SK-N-SH treated with all-trans-retinoic acid at 6 μM for 48 hours (cell line): ENCODE data around the gene ZFYVE28.

Experiments used
- ARNTL ChIP-seq: fragments of 450-650 bp; formaldehyde crosslinking; IDR thresholded peaks from 2 replicates; pipeline ENCODE4 v1.5.0; 2020; ENCODE audit warnings: low read depth, mild to moderate bottlenecking, moderate library complexity, borderline replicate concordance
- BACH2 ChIP-seq: fragments of 250-450 bp; sonication (Bioruptor Pico); IDR thresholded peaks from 2 replicates; pipeline ENCODE4 v1.9.0; 2021; ENCODE audit warnings: mild to moderate bottlenecking, borderline replicate concordance
- CSDC2 ChIP-seq: fragments of 250-450 bp; sonication (Bioruptor Pico); IDR thresholded peaks from 2 replicates; pipeline ENCODE4 v1.5.0; 2020; ENCODE audit warnings: mild to moderate bottlenecking, moderate library complexity
- ISL1 ChIP-seq: fragments of 250-450 bp; sonication (Bioruptor Pico); IDR thresholded peaks from 2 replicates; pipeline ENCODE4 v2.1.2; 2022; ENCODE audit warnings: mild to moderate bottlenecking, moderate library complexity
- SNAI2 ChIP-seq: fragments of 250-450 bp; sonication (Bioruptor Pico); IDR thresholded peaks from 2 replicates; pipeline ENCODE4 v1.5.0; 2020; ENCODE audit warnings: mild to moderate bottlenecking, moderate library complexity
- TOX ChIP-seq: fragments of 250-450 bp; sonication (Bioruptor Pico); IDR thresholded peaks from 2 replicates; pipeline ENCODE4 v1.8.0; 2021; ENCODE audit warnings: mild to moderate bottlenecking, moderate library complexity, borderline replicate concordance
- ZFP3 ChIP-seq: fragments of 250-450 bp; sonication (Bioruptor Pico); IDR thresholded peaks from 2 replicates; pipeline ENCODE4 v1.5.0; 2020; ENCODE audit warnings: mild to moderate bottlenecking, moderate library complexity
- ZFP30 ChIP-seq: fragments of 450-650 bp; formaldehyde crosslinking; IDR thresholded peaks from 2 replicates; pipeline ENCODE4 v1.5.0; 2022; ENCODE audit warnings: mild to moderate bottlenecking, moderate library complexity
- ZNF70 ChIP-seq: fragments of 450-650 bp; formaldehyde crosslinking; IDR thresholded peaks from 2 replicates; pipeline ENCODE4 v1.5.0; 2020; ENCODE audit warnings: mild to moderate bottlenecking, moderate library complexity
- ZNF8 ChIP-seq: fragments of 450-650 bp; formaldehyde crosslinking; IDR thresholded peaks from 2 replicates; pipeline ENCODE4 v1.5.0; 2020; ENCODE audit warnings: mild to moderate bottlenecking, moderate library complexity
- TF ChIP-seq, protein P1 (sequence below): fragments of 250-450 bp; sonication (Bioruptor Pico); IDR thresholded peaks from 2 replicates; pipeline ENCODE4 v1.5.1; 2021; ENCODE audit warnings: mild to moderate bottlenecking, moderate library complexity
- TF ChIP-seq, protein P2 (sequence below): fragments of 250-450 bp; sonication (Bioruptor Pico); IDR thresholded peaks from 2 replicates; pipeline ENCODE4 v1.8.0; 2021; ENCODE audit warnings: low read depth, mild to moderate bottlenecking, moderate library complexity, borderline replicate concordance
- TF ChIP-seq, protein P3 (sequence below): fragments of 250-450 bp; sonication (Bioruptor Pico); IDR thresholded peaks from 2 replicates; pipeline ENCODE4 v1.8.0; 2020; ENCODE audit warnings: mild to moderate bottlenecking, moderate library complexity, borderline replicate concordance

Gene ZFYVE28

DNA sequence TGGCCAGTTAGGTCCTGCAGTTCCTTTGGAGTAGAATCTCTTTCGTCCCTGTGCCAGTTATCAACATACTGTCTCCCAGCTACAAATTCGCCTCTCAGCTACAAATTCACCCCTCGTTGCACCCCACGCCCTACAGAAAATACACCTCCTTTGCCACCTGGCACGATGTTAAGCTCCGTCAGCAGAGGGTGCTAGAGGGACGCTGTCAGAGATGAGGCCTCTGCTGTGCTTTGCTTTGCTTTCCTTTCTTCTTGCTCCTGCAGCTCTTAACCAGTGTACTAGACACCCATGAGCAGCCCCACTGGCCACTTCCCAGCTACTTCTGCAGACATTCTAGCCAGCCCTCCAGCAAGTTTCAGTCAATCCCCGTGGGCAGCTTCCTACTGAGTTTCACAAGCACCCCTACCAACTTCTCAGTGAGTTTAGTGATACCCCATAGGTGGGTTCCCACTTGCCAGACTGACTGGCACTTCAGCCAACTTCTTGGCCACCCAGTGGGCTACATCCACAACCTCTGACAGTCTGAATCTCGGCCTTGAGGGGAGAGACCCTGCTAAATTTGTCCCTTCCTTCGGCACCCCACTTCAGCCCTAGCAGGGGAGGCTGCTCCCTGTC, 198.3 kb downstream of the ZFYVE28 start (continued):
- TF ChIP-seq, protein P1, sequence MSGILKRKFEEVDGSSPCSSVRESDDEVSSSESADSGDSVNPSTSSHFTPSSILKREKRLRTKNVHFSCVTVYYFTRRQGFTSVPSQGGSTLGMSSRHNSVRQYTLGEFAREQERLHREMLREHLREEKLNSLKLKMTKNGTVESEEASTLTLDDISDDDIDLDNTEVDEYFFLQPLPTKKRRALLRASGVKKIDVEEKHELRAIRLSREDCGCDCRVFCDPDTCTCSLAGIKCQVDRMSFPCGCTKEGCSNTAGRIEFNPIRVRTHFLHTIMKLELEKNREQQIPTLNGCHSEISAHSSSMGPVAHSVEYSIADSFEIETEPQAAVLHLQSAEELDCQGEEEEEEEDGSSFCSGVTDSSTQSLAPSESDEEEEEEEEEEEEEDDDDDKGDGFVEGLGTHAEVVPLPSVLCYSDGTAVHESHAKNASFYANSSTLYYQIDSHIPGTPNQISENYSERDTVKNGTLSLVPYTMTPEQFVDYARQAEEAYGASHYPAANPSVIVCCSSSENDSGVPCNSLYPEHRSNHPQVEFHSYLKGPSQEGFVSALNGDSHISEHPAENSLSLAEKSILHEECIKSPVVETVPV (CRISPR knock-in tag): no peak
- no peak for TF ChIP-seq ZNF70 (CRISPR knock-in tag)
- TF ChIP-seq ZFP3: no peak
- TF ChIP-seq ARNTL (CRISPR knock-in tag): no peak
- no peak for TF ChIP-seq ISL1 (CRISPR knock-in tag)
- TF ChIP-seq SNAI2 (CRISPR knock-in tag): no peak
- no peak for TF ChIP-seq BACH2
- no peak for TF ChIP-seq ZNF8 (CRISPR knock-in tag)
- TF ChIP-seq CSDC2: no peak
- no peak for TF ChIP-seq ZFP30 (CRISPR knock-in tag)
- TF ChIP-seq, protein P2, sequence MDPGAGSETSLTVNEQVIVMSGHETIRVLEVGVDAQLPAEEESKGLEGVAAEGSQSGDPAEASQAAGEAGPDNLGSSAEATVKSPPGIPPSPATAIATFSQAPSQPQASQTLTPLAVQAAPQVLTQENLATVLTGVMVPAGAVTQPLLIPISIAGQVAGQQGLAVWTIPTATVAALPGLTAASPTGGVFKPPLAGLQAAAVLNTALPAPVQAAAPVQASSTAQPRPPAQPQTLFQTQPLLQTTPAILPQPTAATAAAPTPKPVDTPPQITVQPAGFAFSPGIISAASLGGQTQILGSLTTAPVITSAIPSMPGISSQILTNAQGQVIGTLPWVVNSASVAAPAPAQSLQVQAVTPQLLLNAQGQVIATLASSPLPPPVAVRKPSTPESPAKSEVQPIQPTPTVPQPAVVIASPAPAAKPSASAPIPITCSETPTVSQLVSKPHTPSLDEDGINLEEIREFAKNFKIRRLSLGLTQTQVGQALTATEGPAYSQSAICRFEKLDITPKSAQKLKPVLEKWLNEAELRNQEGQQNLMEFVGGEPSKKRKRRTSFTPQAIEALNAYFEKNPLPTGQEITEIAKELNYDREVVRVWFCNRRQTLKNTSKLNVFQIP (CRISPR knock-in tag): no peak
- TF ChIP-seq, protein P3, sequence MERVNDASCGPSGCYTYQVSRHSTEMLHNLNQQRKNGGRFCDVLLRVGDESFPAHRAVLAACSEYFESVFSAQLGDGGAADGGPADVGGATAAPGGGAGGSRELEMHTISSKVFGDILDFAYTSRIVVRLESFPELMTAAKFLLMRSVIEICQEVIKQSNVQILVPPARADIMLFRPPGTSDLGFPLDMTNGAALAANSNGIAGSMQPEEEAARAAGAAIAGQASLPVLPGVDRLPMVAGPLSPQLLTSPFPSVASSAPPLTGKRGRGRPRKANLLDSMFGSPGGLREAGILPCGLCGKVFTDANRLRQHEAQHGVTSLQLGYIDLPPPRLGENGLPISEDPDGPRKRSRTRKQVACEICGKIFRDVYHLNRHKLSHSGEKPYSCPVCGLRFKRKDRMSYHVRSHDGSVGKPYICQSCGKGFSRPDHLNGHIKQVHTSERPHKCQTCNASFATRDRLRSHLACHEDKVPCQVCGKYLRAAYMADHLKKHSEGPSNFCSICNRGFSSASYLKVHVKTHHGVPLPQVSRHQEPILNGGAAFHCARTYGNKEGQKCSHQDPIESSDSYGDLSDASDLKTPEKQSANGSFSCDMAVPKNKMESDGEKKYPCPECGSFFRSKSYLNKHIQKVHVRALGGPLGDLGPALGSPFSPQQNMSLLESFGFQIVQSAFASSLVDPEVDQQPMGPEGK: no peak
- no peak for TF ChIP-seq TOX (CRISPR knock-in tag)
- TF ChIP-seq, all 23 proteins: peak for 0
